ENCODE data around the gene ALOX5.

DNA sequence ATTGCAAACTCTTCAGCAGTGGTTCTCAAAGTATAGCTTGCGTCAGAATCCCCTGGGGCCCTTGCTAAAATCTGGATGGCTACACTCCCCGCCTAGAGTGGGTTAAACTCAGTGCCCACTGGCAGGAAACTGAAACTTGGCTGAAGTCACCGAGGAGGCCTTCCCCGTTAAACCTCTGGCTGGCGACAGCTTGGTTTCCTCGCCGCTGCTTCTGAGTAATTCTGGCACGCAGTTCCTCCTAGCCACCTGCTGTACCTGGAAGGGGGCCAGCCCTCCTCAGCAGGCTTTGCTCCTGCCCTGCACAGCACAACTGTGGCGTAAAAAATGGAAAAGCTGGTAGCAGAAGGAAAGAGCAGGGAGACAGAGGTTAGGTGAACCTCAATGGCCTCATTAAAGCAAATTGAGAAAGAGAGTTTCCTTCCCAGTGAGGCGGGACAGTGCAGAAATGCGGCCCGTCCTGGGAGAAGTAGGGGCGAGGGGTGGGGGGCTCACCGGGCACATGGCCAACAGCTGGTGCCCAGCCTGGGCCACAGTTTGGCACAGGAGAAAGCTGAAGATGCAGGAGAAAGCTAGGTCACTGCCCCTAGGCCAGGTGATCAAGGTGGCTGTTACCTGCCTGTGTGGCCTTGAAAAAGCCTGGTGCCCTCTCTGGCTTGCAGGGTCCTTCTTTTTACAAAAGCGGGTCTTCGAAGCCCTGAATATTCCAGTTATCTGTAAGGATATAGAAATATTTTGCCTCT, 46.6 kb downstream of the ALOX5 start:
- TF ChIP-seq, protein P1, sequence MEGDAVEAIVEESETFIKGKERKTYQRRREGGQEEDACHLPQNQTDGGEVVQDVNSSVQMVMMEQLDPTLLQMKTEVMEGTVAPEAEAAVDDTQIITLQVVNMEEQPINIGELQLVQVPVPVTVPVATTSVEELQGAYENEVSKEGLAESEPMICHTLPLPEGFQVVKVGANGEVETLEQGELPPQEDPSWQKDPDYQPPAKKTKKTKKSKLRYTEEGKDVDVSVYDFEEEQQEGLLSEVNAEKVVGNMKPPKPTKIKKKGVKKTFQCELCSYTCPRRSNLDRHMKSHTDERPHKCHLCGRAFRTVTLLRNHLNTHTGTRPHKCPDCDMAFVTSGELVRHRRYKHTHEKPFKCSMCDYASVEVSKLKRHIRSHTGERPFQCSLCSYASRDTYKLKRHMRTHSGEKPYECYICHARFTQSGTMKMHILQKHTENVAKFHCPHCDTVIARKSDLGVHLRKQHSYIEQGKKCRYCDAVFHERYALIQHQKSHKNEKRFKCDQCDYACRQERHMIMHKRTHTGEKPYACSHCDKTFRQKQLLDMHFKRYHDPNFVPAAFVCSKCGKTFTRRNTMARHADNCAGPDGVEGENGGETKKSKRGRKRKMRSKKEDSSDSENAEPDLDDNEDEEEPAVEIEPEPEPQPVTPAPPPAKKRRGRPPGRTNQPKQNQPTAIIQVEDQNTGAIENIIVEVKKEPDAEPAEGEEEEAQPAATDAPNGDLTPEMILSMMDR (IDR thresholded peaks at IDR 0.05): no peak
- TF ChIP-seq EZH2 (IDR thresholded peaks at IDR 0.05) (no peak), EZH2phosphoT487 (IDR thresholded peaks at IDR 0.05) (no peak)
